ENCODE results near the gene JAM3.

The JAM3 gene

GRCh38 chr11:134131628-134132244 is 62.9 kb downstream of the JAM3 start:
- no peaks in the 10 kb centered on the region for H3K9me3 ChIP-seq (replicated peaks; ENCODE audit: insufficient read depth, low read length)
- H3K27me3 ChIP-seq (replicated peaks; ENCODE audit: insufficient read depth, low read length): no peaks in the 10 kb centered on the region
- H3K27ac ChIP-seq (ENCODE audit: low read length): no peak overlapping the region
- H3K4me2 ChIP-seq (ENCODE audit: low read depth, low read length): no peak overlapping the region
- H2AFZ ChIP-seq (ENCODE audit: low read length): no peak overlapping the region
- no peaks in the 10 kb centered on the region for H3F3A ChIP-seq (ENCODE audit: insufficient read depth, low read length)
- DNase-seq: no peak
- H3K4me1 ChIP-seq (ENCODE audit: low read length): no peaks in the 10 kb centered on the region
- no peaks in the 10 kb centered on the region for H4K20me1 ChIP-seq (ENCODE audit: insufficient read depth, low read length)
- H3K4me3 ChIP-seq (ENCODE audit: low read length): no peak overlapping the region
- H3K36me3 ChIP-seq (replicated peaks; ENCODE audit: insufficient read depth, low read length): no peaks in the 10 kb centered on the region
- no peak overlapping the region for H3K9ac ChIP-seq (ENCODE audit: low read length)
- H3K9me2 ChIP-seq (replicated peaks; ENCODE audit: insufficient read depth, low read length): no peaks in the 10 kb centered on the region
- no peaks in the 10 kb centered on the region for H3K79me2 ChIP-seq (ENCODE audit: low read length)
- TF ChIP-seq CTCF (IDR thresholded peaks at IDR 0.05; ENCODE audit: low read length) (no peak), EZH2phosphoT487 (IDR thresholded peaks at IDR 0.05; ENCODE audit: low read length) (no peak), EZH2 (optimal IDR thresholded peaks at IDR 0.05; ENCODE audit: low read depth, low read length) (no peak)

- Histone ChIP-seq H3K4me3 (ENCODE audit: low read length) (no peak overlapping the region), H2AFZ (ENCODE audit: low read length) (no peak overlapping the region), H3K36me3 (replicated peaks; ENCODE audit: insufficient read depth, low read length) (no peaks in the 10 kb centered on the region), H3K9me3 (replicated peaks; ENCODE audit: insufficient read depth, low read length) (no peaks in the 10 kb centered on the region), H3K4me1 (ENCODE audit: low read length) (no peaks in the 10 kb centered on the region), H3K4me2 (ENCODE audit: low read depth, low read length) (no peak overlapping the region), H3K79me2 (ENCODE audit: low read length) (no peaks in the 10 kb centered on the region), H3K27me3 (replicated peaks; ENCODE audit: insufficient read depth, low read length) (no peaks in the 10 kb centered on the region), H3K9ac (ENCODE audit: low read length) (no peak overlapping the region), H3K27ac (ENCODE audit: low read length) (no peak overlapping the region), H4K20me1 (ENCODE audit: insufficient read depth, low read length) (no peaks in the 10 kb centered on the region), H3K9me2 (replicated peaks; ENCODE audit: insufficient read depth, low read length) (no peaks in the 10 kb centered on the region), H3F3A (ENCODE audit: insufficient read depth, low read length) (no peaks in the 10 kb centered on the region)
- TF ChIP-seq EZH2phosphoT487 (IDR thresholded peaks at IDR 0.05; ENCODE audit: low read length) (no peak), CTCF (IDR thresholded peaks at IDR 0.05; ENCODE audit: low read length) (no peak), EZH2 (optimal IDR thresholded peaks at IDR 0.05; ENCODE audit: low read depth, low read length) (no peak)
- no peak for DNase-seq
These were observed 63.9 kb downstream of the JAM3 start for GRCh38 chr11:134132808-134133207.

- H3K36me3 ChIP-seq (replicated peaks; ENCODE audit: insufficient read depth, low read length): no peaks in the 10 kb centered on the region
- no peak for DNase-seq
- no peaks in the 10 kb centered on the region for H3K9me3 ChIP-seq (replicated peaks; ENCODE audit: insufficient read depth, low read length)
- no peak overlapping the region for H3K4me2 ChIP-seq (ENCODE audit: low read depth, low read length)
- H3K27ac ChIP-seq (ENCODE audit: low read length): no peak overlapping the region
- H3K27me3 ChIP-seq (replicated peaks; ENCODE audit: insufficient read depth, low read length): no peaks in the 10 kb centered on the region
- no peaks in the 10 kb centered on the region for H3K79me2 ChIP-seq (ENCODE audit: low read length)
- H3K9ac ChIP-seq (ENCODE audit: low read length): no peak overlapping the region
- no peak overlapping the region for H3K4me3 ChIP-seq (ENCODE audit: low read length)
- H3K4me1 ChIP-seq (ENCODE audit: low read length): no peaks in the 10 kb centered on the region
- no peaks in the 10 kb centered on the region for H3K9me2 ChIP-seq (replicated peaks; ENCODE audit: insufficient read depth, low read length)
- H3F3A ChIP-seq (ENCODE audit: insufficient read depth, low read length): no peaks in the 10 kb centered on the region
- no peak overlapping the region for H2AFZ ChIP-seq (ENCODE audit: low read length)
- H4K20me1 ChIP-seq (ENCODE audit: insufficient read depth, low read length): no peaks in the 10 kb centered on the region
- TF ChIP-seq EZH2 (optimal IDR thresholded peaks at IDR 0.05; ENCODE audit: low read depth, low read length) (no peak), EZH2phosphoT487 (IDR thresholded peaks at IDR 0.05; ENCODE audit: low read length) (no peak), CTCF (IDR thresholded peaks at IDR 0.05; ENCODE audit: low read length) (no peak)
These were observed 65.3 kb downstream of the JAM3 start for GRCh38 chr11:134134167-134134566.
